HG03064 (cell line): Measurements from ENCODE around the gene IWS1.
"Not testable (repeated sequence)": the region's sequence is repeated elsewhere in the genome, so short reads cannot be mapped to it uniquely, and the experiment has no call there.

ENCODE experiments used
- ATAC-seq: cut with Tn5 transposase; IDR thresholded peaks from one replicate; pipeline ENCODE4 v1.9.1; 2021; ENCODE audit warnings: low read depth; ENCODE audit not compliant: unreplicated experiment

The IWS1 gene

GRCh38 chr2:127526132-127527000 lies at the start of gene IWS1:
Gene IWS1 (minus strand): TSS chr2:127526489. CDS start chr2:127526208, 281 bp downstream.
- peak; percentile 86 for ATAC-seq

- no peak for ATAC-seq
These were observed 49.7 kb upstream of the IWS1 start for GRCh38 chr2:127575941-127576432.

- no peak for ATAC-seq
These were observed 49.0 kb upstream of the IWS1 start for GRCh38 chr2:127575185-127575765.

GRCh38 chr2:127574656-127575055 lies 48.4 kb upstream of the IWS1 start:
- no peak for ATAC-seq

- no peak for ATAC-seq
These were observed 47.5 kb upstream of the IWS1 start for GRCh38 chr2:127573771-127574170.

GRCh38 chr2:127573298-127573697 lies 47.0 kb upstream of the IWS1 start:
- ATAC-seq = no peak

- ATAC-seq = no peak
These were observed 46.6 kb upstream of the IWS1 start for GRCh38 chr2:127572841-127573240.

- ATAC-seq = not testable (repeated sequence)
These were observed 46.1 kb upstream of the IWS1 start for GRCh38 chr2:127572352-127572751.

- no peak for ATAC-seq
These were observed 44.3 kb upstream of the IWS1 start for GRCh38 chr2:127570282-127571250.

GRCh38 chr2:127569666-127570065 lies 43.4 kb upstream of the IWS1 start:
- no peak for ATAC-seq

- no peak for ATAC-seq
These were observed 41.8 kb upstream of the IWS1 start for GRCh38 chr2:127568128-127568527.

- no peak for ATAC-seq
These were observed 41.1 kb upstream of the IWS1 start for GRCh38 chr2:127567351-127567854.

- ATAC-seq = no peak
These were observed 40.3 kb upstream of the IWS1 start for GRCh38 chr2:127566576-127566975.

- no peak for ATAC-seq
These were observed 39.8 kb upstream of the IWS1 start for GRCh38 chr2:127566139-127566417.

GRCh38 chr2:127565261-127566138 lies 39.2 kb upstream of the IWS1 start:
- ATAC-seq = no peak

- ATAC-seq = no peak
These were observed 38.4 kb upstream of the IWS1 start for GRCh38 chr2:127564429-127565260.

GRCh38 chr2:127563458-127564428 lies 37.5 kb upstream of the IWS1 start:
- ATAC-seq = peak; percentile 93

- ATAC-seq = no peak
These were observed 36.6 kb upstream of the IWS1 start for GRCh38 chr2:127562936-127563335.
